Esophagus muscularis mucosa (tissue), 4 donors: ENCODE data around the gene CCNJL.

Experiments used
- EP300 ChIP-seq: sonication (generic); formaldehyde crosslinking; IDR thresholded peaks from one replicate; pipeline ENCODE4 v1.6.1; 2017; ENCODE audit warnings: antibody characterized with exemption
- POLR2A ChIP-seq: fragments of 450-650 bp; IDR thresholded peaks from one replicate; pipeline ENCODE4 v1.6.1; 2017; ENCODE audit warnings: antibody characterized with exemption, moderate library complexity, mild to moderate bottlenecking, low read depth
- TF ChIP-seq, protein P1 (sequence below), 3 experiments: fragments of 200-600 bp in 2 of 3; fragments of 450-650 bp in 1 of 3; sonication (generic) in 2 of 3; IDR thresholded peaks; one replicate each; pipeline ENCODE4 v1.5.1; 2017 to 2019; ENCODE audit warnings: antibody characterized with exemption in 3 of 3, mild to moderate bottlenecking in 2 of 3, moderate library complexity in 1 of 3

DNA sequence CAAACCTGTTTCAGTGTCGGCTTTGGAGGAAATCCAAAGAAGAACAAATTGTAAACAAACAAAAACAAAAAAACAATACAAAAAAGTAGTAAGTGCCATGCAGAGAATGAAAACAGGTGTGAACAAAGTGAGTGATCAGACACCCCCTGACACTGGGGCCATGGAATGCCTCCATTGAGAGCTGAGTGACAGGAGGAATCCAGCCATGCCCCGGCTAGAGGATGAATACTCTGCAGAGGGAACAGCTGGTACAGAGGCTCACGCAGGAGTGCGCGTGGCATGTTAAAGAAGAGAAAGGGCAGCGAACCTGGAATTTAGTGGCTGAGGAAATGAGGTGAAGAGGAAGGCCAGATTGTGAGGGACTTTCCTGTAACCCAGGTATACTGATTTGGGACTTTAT is 15.5 kb upstream of the CCNJL start:
- no peak for TF ChIP-seq EP300
- TF ChIP-seq POLR2A: no peak
- TF ChIP-seq, protein P1, sequence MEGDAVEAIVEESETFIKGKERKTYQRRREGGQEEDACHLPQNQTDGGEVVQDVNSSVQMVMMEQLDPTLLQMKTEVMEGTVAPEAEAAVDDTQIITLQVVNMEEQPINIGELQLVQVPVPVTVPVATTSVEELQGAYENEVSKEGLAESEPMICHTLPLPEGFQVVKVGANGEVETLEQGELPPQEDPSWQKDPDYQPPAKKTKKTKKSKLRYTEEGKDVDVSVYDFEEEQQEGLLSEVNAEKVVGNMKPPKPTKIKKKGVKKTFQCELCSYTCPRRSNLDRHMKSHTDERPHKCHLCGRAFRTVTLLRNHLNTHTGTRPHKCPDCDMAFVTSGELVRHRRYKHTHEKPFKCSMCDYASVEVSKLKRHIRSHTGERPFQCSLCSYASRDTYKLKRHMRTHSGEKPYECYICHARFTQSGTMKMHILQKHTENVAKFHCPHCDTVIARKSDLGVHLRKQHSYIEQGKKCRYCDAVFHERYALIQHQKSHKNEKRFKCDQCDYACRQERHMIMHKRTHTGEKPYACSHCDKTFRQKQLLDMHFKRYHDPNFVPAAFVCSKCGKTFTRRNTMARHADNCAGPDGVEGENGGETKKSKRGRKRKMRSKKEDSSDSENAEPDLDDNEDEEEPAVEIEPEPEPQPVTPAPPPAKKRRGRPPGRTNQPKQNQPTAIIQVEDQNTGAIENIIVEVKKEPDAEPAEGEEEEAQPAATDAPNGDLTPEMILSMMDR (IDR thresholded peaks at IDR 0.05): no peak
